NOMO-1 treated with dmso at 0.1 percent for 144 hours (cell line): ENCODE data around the gene SGSM2.

Experiments used
- DNase-seq: peaks from one replicate; lab custom pipeline; 2025; ENCODE audit not compliant: unreplicated experiment; lab: John Stamatoyannopoulos, UW

SGSM2 gene

GRCh38 chr17:2384439-2385127 is 47.3 kb downstream of the SGSM2 start:
- DNase-seq, result no peak

- no peak for DNase-seq
Observed at GRCh38 chr17:2385240-2386210, 48.2 kb downstream of the SGSM2 start.

DNA sequence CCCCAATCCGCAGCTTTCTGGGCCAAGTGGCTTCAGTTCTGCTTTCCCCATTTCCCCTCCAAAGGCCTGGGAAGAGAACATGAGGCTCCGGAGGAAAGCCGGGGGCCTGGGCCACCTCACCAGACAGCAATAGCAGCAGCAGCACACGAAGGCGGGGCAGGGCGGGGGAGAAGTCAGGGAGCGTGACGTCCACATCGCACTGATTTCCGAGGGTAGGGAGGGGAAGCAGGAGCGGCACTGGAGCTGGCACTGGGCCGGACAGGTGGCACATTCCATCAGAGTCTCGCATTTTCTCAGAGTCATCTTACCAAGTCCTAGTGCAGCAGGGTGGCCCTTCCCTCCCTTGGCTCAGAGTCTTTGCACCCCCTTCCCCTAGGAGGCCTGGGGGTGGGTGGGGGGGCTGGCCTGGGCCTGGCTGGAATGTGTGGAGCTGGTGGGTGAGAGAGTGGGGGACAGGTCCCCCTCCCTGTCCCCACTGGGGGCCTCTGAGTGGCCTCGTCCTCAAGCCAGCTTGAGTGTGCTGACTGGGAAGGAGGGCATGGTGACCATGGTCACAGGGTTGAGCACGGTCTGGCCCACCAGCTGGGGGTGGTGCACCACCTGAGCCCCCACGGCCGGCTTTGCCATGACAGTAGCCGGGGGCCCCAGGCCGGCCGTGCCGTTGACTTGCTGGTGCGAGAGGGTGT is 49.2 kb downstream of the SGSM2 start:
- no peak for DNase-seq

GRCh38 chr17:2387086-2388019 is 50.1 kb downstream of the SGSM2 start:
- DNase-seq, result no peak

DNA sequence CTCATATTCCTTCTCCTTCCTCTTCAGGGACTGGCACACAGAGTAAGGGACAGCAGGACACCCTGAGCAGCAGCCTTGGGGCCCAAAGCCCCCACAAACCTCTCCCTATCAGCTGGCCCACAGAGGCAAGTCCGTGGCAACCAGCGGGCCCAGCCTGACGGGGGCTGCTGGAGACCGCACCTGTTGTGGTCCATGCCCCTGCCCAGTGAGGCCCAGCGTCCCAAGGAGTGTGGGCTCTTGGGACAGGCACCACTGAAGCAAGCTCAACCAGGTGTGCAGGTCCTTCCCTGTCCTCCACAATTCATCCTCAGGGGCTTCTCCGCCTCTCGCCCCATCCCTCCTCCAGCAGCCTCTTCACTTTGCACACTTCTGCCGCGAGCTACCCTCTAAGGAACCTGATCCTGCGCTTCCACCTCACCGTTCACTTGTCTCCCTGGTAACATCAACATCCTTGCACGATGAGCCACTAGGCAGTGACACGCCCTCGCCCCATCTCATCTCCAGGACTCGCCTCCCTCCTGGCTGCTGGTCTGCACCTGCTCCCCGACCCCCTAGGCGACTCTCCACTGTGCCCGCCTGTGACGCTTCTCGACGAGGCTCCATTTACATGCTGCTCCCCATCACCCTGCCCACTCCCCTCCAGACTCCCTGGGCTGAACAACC is 50.9 kb downstream of the SGSM2 start:
- no peak for DNase-seq

- no peak for DNase-seq
Observed at GRCh38 chr17:2388683-2389055, 51.4 kb downstream of the SGSM2 start.

DNA sequence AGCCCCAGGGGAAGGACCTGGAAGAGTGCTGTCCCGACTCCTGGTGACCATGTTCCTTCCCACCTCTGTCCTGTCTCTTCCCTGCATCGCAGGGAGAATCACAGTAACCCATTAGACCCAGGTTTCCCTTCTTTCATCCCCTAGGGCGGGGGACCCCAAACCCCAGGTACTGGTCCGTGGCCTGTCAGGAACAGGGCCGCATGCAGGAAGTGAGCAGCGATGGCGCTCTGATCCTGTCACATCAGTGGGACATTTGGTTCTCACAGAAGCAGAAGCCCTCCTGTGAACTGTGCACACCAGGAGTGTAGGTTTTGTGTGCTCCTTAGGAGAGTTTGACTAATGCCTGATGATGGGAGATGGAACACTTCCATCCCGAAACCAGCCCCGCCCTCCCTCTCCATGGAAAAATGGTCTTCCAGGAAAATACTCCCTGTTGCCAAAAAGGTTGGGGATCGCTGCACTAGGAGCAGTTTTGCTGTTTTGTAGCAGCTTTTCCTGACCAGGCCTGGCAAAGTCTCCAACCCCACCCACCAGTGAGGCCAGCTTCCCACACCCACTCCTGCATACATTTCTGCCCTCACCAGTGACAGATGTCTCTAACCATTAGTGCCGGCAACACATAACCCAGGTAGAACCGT is 53.0 kb downstream of the SGSM2 start:
- DNase-seq, result no peak

DNA sequence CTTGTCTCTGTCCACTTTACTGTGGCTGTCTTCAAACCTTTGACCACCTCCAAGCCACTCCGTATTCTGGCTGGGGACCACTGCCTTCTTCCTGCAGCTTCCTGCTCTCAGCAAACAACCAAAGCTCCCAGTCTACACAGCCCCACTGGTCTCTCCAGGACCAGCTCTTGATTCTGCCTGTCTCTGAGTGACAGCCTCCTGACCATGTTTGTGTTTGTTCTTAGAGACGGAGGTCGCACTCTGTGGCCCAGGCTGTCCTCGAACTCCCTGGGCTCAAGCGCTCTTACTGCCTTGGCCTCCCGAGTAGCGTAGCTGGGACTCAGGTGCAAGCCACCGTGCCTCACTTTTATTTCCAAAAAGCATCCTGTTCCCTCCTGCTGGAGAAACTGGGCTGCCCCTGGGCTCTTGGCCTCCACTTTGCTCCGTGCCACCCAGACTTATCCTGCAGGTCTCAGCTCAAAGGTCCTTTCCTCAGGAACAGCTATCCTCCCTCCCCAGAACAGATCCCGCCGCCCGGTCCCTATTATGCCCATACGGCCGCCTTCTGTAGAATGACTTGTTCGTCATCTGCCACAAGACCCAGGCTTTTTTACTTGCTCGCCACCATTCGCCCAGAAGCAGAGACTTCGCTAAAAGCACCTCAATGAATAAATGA is 54.4 kb downstream of the SGSM2 start:
- no peak for DNase-seq

DNA sequence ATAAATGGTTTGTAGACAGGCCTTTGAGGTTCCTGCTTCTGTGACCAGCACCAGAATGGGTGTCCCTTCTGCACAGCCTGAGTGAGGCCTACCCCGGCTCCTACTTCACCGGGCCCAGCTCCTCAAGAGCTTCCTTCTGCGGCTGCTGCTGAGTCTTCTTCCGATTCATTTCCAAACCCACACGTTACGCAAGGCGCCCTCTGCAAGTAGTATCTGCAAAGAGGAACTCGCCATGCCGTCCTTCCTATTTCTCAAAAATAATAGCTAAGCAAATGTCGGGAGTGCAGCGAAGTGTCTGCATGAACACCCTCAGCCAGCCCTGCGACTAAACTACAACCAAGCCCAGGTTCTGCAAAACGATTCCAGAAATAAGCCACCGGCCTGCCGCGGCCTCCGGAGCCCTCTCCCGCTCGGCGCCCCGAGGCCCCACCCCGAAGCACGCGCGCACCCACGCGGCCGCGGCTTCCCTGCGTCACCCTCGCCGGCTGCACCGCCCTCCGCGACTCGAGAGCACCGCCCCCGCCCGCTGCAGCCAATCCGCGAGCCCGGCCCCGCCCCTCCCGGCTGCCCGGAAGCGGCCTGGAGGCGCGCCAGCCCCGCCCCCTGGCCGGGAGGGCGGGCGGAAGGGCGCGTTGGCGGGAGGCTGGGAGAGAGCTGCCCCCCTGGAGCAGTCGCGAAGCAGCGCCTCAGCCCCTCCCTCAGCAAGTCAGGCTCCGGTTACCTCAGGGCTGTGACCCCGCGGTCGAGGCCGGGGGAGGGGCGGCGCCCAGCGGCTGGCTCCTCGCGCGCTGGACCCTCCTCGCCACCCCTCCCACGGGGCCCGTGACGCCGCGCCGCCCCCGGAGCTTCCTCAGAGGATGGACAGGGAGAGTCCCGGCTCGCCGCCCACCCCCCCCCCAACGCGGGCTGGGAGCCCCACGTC is 55.2 kb downstream of the SGSM2 start:
- DNase-seq, result peak; percentile 97

GRCh38 chr17:2393174-2393953 is 56.1 kb downstream of the SGSM2 start:
- peak; percentile 85 for DNase-seq

DNA sequence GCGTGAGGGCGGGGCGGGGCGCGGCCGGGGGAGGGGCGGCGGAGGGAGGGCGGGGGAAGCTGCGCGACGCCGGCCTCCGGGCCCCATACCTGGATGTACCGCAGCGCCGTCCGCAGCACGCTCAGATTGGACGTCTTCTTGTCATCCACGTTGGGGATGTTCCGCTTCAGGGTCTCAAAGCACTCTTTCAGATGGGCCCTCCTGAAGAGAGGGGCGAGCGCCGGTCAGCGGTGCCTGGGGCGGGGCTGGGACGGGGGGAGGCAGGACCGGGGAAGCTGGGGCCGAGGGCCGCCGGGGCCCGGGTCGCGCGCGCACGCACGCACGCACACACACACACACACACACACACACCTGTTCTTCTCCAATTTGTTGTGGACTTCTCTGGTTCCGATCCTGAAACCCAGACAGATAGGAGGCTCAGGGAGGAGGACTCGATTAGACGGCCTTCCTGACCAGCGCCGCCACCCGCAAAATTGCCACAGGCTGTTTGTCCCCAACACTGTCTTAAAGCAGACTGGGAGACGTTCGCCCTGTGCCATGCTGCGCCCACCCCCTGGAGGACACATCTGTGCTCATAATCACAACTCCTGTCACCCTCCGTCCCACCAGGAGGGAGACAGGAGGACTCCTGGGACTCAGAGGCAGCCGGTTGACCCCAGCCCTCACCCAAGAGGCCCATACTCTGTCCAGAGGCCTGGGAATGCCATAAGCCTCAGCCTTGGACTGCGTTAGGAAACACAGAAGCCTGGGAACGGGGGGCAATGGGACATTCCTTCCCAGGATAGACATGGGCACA is 56.9 kb downstream of the SGSM2 start:
- no peak for DNase-seq

GRCh38 chr17:2394775-2395201 is 57.5 kb downstream of the SGSM2 start:
- DNase-seq, result no peak

DNA sequence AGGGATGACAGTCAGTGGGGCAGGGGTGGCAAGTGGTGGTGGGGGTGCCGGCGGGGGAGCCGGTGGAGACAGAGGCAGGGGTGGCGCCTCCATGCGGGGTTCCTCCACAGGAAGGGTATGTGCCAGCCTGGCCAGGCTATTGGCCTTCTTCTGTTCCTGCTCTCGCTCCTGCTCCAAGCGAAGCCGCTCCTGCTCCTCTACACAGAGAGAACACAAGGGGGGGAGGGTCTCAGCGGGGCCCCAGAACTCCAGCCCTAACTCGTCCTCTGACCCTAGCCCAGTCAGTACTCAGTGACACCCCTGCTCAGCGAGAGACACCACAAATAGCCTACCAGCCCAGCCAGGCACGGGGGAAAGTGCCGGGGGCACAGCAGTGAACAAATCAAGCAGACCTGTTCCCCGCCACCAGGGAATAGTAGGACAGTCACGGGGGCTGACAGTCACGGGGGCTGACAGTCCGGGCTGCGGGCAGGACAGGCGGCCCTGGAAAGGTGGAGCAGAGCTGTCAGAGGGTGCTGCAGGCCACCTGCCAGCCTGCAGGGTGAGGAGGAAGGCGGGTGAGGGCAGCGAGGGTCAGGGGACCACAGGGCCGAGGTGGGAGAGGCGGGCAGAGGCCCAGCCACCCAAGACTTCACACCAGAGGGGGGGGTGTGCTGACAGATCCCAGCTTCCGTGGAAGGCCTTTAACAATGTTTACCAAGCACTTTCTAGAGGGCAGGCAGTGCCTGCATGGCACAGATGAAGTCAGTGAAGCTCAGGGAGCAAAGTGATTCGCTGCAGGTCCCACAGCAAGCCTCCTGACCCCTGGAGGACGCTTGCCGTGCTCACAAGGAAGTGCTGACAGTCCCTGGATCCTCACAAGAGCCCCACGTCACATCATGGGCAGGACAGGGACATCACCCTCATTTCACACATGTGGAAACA is 58.2 kb downstream of the SGSM2 start:
- DNase-seq, result no peak

DNA sequence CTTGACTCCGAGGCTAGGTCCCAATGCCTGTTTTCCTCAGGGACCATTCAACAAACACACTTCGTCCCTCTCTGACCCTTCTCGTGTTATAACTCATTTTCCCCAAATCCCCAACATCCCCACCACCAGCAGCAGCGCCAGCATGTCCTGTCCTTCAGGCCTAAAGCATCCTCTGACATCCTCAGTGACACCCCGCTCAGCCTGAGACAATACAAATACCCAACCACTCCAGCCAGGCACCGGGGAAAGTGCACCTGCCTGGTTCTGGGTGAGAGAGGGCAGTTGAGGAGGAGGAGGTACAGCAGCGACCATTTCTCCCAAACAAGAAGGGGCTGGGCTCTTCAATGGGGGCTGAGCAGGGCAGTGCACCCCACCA is 58.9 kb downstream of the SGSM2 start:
- DNase-seq, result no peak

GRCh38 chr17:2396568-2397246 is 59.4 kb downstream of the SGSM2 start:
- DNase-seq, result peak; percentile 93
